ENCODE results near the gene USP38.

DNA sequence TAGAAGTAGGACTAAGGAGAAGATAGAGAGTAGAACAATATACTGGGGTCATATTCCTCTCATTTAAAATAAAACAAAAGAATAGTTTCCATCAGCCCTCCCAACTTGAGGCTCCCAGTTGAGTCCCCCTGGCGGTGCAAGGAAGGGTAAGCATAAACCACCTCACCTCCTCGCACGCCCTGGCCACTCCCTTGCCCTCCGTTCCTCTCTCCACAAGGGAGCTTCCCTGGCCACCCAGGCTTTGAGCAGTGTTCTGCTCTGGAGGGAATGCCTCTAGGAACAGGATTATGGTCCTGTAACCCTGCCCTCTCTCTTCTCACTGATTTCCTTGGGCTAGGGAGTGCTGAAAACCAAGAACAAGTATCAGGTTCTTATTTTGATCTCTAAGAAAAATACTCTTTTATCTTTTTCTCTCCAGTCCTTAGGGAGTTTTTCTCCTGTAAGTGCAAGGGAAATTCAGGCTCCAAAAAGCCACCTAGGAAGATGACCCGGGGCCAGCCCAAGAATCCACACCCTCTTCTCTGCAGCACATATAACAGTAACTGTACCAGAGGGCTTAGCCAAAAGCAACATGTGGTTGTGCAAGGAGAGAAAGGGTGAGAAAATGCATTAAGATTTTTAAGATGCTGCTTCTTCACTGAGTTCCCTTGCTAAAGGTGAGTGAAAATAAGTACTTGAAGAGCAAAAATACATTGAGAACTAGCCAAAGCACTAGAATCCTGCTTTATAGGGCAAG lies 69.9 kb downstream of the USP38 start:
- TF ChIP-seq, protein P1, sequence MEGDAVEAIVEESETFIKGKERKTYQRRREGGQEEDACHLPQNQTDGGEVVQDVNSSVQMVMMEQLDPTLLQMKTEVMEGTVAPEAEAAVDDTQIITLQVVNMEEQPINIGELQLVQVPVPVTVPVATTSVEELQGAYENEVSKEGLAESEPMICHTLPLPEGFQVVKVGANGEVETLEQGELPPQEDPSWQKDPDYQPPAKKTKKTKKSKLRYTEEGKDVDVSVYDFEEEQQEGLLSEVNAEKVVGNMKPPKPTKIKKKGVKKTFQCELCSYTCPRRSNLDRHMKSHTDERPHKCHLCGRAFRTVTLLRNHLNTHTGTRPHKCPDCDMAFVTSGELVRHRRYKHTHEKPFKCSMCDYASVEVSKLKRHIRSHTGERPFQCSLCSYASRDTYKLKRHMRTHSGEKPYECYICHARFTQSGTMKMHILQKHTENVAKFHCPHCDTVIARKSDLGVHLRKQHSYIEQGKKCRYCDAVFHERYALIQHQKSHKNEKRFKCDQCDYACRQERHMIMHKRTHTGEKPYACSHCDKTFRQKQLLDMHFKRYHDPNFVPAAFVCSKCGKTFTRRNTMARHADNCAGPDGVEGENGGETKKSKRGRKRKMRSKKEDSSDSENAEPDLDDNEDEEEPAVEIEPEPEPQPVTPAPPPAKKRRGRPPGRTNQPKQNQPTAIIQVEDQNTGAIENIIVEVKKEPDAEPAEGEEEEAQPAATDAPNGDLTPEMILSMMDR (conservative IDR thresholded peaks at IDR 0.05; ENCODE audit: low read depth, low read length) = no peak
- no peak for TF ChIP-seq MAFK (IDR thresholded peaks at IDR 0.05; ENCODE audit: low read depth, low read length)
- TF ChIP-seq, protein P2, sequence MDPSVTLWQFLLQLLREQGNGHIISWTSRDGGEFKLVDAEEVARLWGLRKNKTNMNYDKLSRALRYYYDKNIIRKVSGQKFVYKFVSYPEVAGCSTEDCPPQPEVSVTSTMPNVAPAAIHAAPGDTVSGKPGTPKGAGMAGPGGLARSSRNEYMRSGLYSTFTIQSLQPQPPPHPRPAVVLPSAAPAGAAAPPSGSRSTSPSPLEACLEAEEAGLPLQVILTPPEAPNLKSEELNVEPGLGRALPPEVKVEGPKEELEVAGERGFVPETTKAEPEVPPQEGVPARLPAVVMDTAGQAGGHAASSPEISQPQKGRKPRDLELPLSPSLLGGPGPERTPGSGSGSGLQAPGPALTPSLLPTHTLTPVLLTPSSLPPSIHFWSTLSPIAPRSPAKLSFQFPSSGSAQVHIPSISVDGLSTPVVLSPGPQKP (IDR thresholded peaks at IDR 0.05; ENCODE audit: borderline replicate concordance, low read depth, low read length) = no peak
- TF ChIP-seq RCOR1 (IDR thresholded peaks at IDR 0.05; ENCODE audit: insufficient replicate concordance, low read length) = no peak
- TF ChIP-seq CEBPB (IDR thresholded peaks at IDR 0.05; ENCODE audit: low read depth, low read length) = no peak
- TF ChIP-seq SMC3 (IDR thresholded peaks at IDR 0.05; ENCODE audit: low read depth, low read length) = no peak
- TF ChIP-seq, protein P3, sequence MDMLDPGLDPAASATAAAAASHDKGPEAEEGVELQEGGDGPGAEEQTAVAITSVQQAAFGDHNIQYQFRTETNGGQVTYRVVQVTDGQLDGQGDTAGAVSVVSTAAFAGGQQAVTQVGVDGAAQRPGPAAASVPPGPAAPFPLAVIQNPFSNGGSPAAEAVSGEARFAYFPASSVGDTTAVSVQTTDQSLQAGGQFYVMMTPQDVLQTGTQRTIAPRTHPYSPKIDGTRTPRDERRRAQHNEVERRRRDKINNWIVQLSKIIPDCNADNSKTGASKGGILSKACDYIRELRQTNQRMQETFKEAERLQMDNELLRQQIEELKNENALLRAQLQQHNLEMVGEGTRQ (IDR thresholded peaks at IDR 0.05; ENCODE audit: low read depth, low read length) = no peak
- no peak for TF ChIP-seq POLR2A (IDR thresholded peaks at IDR 0.05; ENCODE audit: low read depth, low read length)

Data from IMR-90 (cell line).